Endothelial cell of umbilical vein (primary cell): ENCODE data around the gene ANKMY1. TPM values are rescaled to one million over a fixed set of nuclear protein-coding genes. Genes with fewer than 3 reads are reported as not detected.

Experiments
- BruUV-seq: library from RNA; stranded (reverse); fragments of 400-500 nt; replicated peaks from 2 replicates; lab custom pipeline; 2021; lab: Mats Ljungman, UMichigan
- CTCF ChIA-PET: fragments of 300-600, 350-600 bp; sonication (Branson Sonifier 250); formaldehyde crosslinking; loops from one replicate; lab custom pipeline; 2021; ENCODE audit warnings: antibody characterized with exemption, inconsistent platforms; lab: Charles Lee
- POLR2A ChIA-PET: fragments of 300-600, 350-600 bp; sonication (Branson Sonifier 250); formaldehyde crosslinking; loops from one replicate; lab custom pipeline; 2021; ENCODE audit warnings: antibody characterized with exemption, inconsistent platforms; lab: Charles Lee
- DNase-seq: peaks from one replicate; pipeline ENCODE4 v3.0.0-alpha.2; 2011; ENCODE audit warnings: low read depth, low spot score
- FAIRE-seq: peaks from 2 replicates; lab custom pipeline; 2011; peaks lifted over from hg19 to GRCh38; lab: Jason Lieb, UNC
- H2AFZ ChIP-seq: 2 replicates; pipeline ENCODE4 v1.6.0; 2012; ENCODE audit warnings: low read depth, low read length, control low read depth, inconsistent platforms
- H3K27ac ChIP-seq: 2 replicates; pipeline ENCODE4 v1.5.1; 2011; ENCODE audit warnings: low read depth, mild to moderate bottlenecking, control low read depth, low read length, moderate library complexity; ENCODE audit not compliant: insufficient read depth
- H3K27me3 ChIP-seq, 2 experiments: 2 replicates each; pipeline versions ENCODE4 v1.6.0 to v1.6.1; 2011; ENCODE audit warnings: low read length in 2 of 2, mixed read lengths in 1 of 2; ENCODE audit not compliant: control insufficient read depth in 2 of 2, insufficient read depth in 2 of 2
- H3K36me3 ChIP-seq, 2 experiments: 2 replicates in 1 of 2; 3 replicates in 1 of 2; pipeline ENCODE4 v1.5.1; 2011; ENCODE audit warnings: low read length in 2 of 2, mild to moderate bottlenecking in 1 of 2, moderate library complexity in 1 of 2; ENCODE audit not compliant: control insufficient read depth in 2 of 2, insufficient read depth in 2 of 2; ENCODE audit errors: extremely low read depth in 1 of 2
- H3K4me1 ChIP-seq: 3 replicates; pipeline ENCODE4 v1.5.1; 2011; ENCODE audit warnings: mild to moderate bottlenecking, low read length; ENCODE audit not compliant: control insufficient read depth, insufficient read depth; ENCODE audit errors: extremely low read depth
- H3K4me2 ChIP-seq: 2 replicates; pipeline ENCODE4 v1.6.1; 2011; ENCODE audit warnings: low read length, control low read depth, mixed read lengths; ENCODE audit not compliant: insufficient read depth
- H3K4me3 ChIP-seq, 3 experiments: fragments of 200-600 bp in 1 of 3; sonication (generic), shearing (Covaris generic) in 1 of 3; replicated peaks in 1 of 3; 2 replicates each; pipeline ENCODE4 v1.5.1; 2011 to 2016; ENCODE audit warnings: control low read depth in 3 of 3, low read length in 3 of 3, mild to moderate bottlenecking in 2 of 3, inconsistent platforms in 1 of 3, low read depth in 1 of 3, moderate library complexity in 1 of 3; ENCODE audit not compliant: insufficient read depth in 1 of 3
- H3K79me2 ChIP-seq: 2 replicates; pipeline ENCODE4 v1.6.0; 2012; ENCODE audit warnings: low read length, inconsistent platforms; ENCODE audit not compliant: control insufficient read depth, insufficient read depth
- H3K9ac ChIP-seq: replicated peaks from 2 replicates; pipeline ENCODE3; 2011; ENCODE audit warnings: low read length, control low read depth; ENCODE audit not compliant: insufficient read depth; ENCODE audit errors: extremely low read depth
- H3K9me1 ChIP-seq: replicated peaks from 3 replicates; pipeline ENCODE4 v1.6.0; 2011; ENCODE audit warnings: mild to moderate bottlenecking, low read length; ENCODE audit not compliant: control insufficient read depth, insufficient read depth; ENCODE audit errors: extremely low read depth
- H3K9me3 ChIP-seq: replicated peaks from 2 replicates; pipeline ENCODE4 v1.5.1; 2012; ENCODE audit warnings: low read length, inconsistent platforms; ENCODE audit not compliant: control insufficient read depth, insufficient read depth
- H4K20me1 ChIP-seq: replicated peaks from 2 replicates; pipeline ENCODE3; 2011; ENCODE audit warnings: mild to moderate bottlenecking, low read length; ENCODE audit not compliant: control insufficient read depth, insufficient read depth; ENCODE audit errors: extremely low read depth
- CTCF ChIP-seq, 2 donors: IDR thresholded peaks; 1 replicate in 1 of 2; 2 replicates in 1 of 2; pipeline ENCODE4 v1.5.1; 2011; ENCODE audit warnings: low read length in 2 of 2, mild to moderate bottlenecking in 2 of 2, moderate library complexity in 2 of 2, control low read depth in 1 of 2, inconsistent platforms in 1 of 2, low read depth in 1 of 2; ENCODE audit not compliant: insufficient read depth in 1 of 2; ENCODE audit errors: extremely low read depth in 1 of 2
- EZH2 ChIP-seq: IDR thresholded peaks from 2 replicates; pipeline ENCODE4 v1.6.1; 2012; ENCODE audit warnings: borderline replicate concordance, low read depth, mild to moderate bottlenecking, moderate library complexity, low read length, inconsistent platforms; ENCODE audit not compliant: severe bottlenecking
- FOS ChIP-seq: IDR thresholded peaks from 2 replicates; pipeline ENCODE4 v1.6.1; 2011; ENCODE audit warnings: mild to moderate bottlenecking, low read length, moderate library complexity, borderline replicate concordance; ENCODE audit not compliant: insufficient read depth
- GATA2 ChIP-seq: IDR thresholded peaks from 2 replicates; pipeline ENCODE4 v1.7.0; 2011; ENCODE audit warnings: low read depth, mild to moderate bottlenecking, moderate library complexity, mixed read lengths, low read length; ENCODE audit not compliant: insufficient read length, insufficient read depth
- JUN ChIP-seq: IDR thresholded peaks from 2 replicates; pipeline ENCODE4 v1.6.1; 2011; ENCODE audit warnings: borderline replicate concordance, low read depth; ENCODE audit not compliant: insufficient read length, insufficient read depth
- MAX ChIP-seq: IDR thresholded peaks from 2 replicates; pipeline ENCODE4 v1.6.1; 2011; ENCODE audit not compliant: insufficient read depth, insufficient read length
- MYC ChIP-seq: IDR thresholded peaks from one replicate; pipeline ENCODE4 v1.6.1; 2011; ENCODE audit warnings: mild to moderate bottlenecking, low read depth, low read length
- POLR2A ChIP-seq: IDR thresholded peaks from 2 replicates; pipeline ENCODE4 v1.6.1; 2012; ENCODE audit warnings: low read depth, mild to moderate bottlenecking, control low read depth, low read length
- POLR2AphosphoS5 ChIP-seq: IDR thresholded peaks from 2 replicates; pipeline ENCODE4 v1.6.1; 2012; ENCODE audit warnings: low read depth, mild to moderate bottlenecking, control low read depth, low read length, moderate library complexity; ENCODE audit not compliant: insufficient read depth
- dilution Hi-C: fragments of 300-500 bp; cut with MboI; formaldehyde crosslinking; loops from one replicate; pipeline ENCODE4 v1.15.0; 2019; ENCODE audit warnings: low sequenced_read_pairs; ENCODE audit not compliant: extremely low pct_ligation_motif_present
- intact Hi-C: fragments of 100-400 bp; cut with micrococcal nuclease; formaldehyde crosslinking; loops from one replicate; pipeline ENCODE4 v1.10.0; 2022
- polyA plus RNA-seq, 4 experiments: library from polyadenylated mRNA; depleted of rRNA in 3 of 4; stranded (reverse) in 3 of 4; unstranded in 1 of 4; fragments of >200 nt; gene quantifications; 2 replicates each; pipeline versions ENCODE4 v1.2.1 to v1.2.3, GENCODE V29; 2011 to 2012; ENCODE audit warnings: missing spikeins in 1 of 4
- total RNA-seq: library from RNA; stranded (reverse); gene quantifications from 2 replicates; pipeline ENCODE4 v1.2.3, GENCODE V29; 2021

The ANKMY1 gene
- total and polyA plus RNA-seq, 2 donors (not counting 3 experiments of a cell fraction or from before 2014, with no cell fraction given), result 9.0 to 16.0 TPM

GRCh38 chr2:240462073-240462706, 95.6 kb downstream of the ANKMY1 start:
- CTCF ChIA-PET, result no interaction called here
- no TSS peak for BruUV-seq
- FAIRE-seq, result no peak

More at GRCh38 chr2:240462073-240462706, 95.6 kb downstream of the ANKMY1 start:
- Histone ChIP-seq H3K27me3 (no peaks in the 10 kb centered on the region), H3K27ac (no peak overlapping the region), H3K4me1 (no peaks in the 10 kb centered on the region), H3K9me1 (no peaks in the 10 kb centered on the region), H3K36me3 (no peaks in the 10 kb centered on the region), H3K9ac (no peak overlapping the region), H2AFZ (no peak overlapping the region), H3K9me3 (no peaks in the 10 kb centered on the region), H3K4me2 (no peak overlapping the region), H3K79me2 (no peaks in the 10 kb centered on the region), H3K4me3 (no peak overlapping the region), H4K20me1 (no peaks in the 10 kb centered on the region)
- dilution Hi-C loops, result no loop called here
- DNase-seq, result no peak
- intact Hi-C loops, result no loop called here
- POLR2A ChIA-PET, result no interaction called here
- TF ChIP-seq FOS (no peak), JUN (no peak), CTCF (IDR thresholded peaks at IDR 0.05; ENCODE audit: extremely low read depth in 1 of 2, insufficient read depth in 1 of 2, low read depth in 1 of 2, low read length in 2 of 2) (no peak), POLR2A (no peak), POLR2AphosphoS5 (no peak), GATA2 (no peak), EZH2 (no peak), MYC (no peak), MAX (no peak)
